Esophagus (tissue), 2 donors: Measurements from ENCODE around the gene NLGN2. TPM values are rescaled to one million over a fixed set of nuclear protein-coding genes. Genes with fewer than 3 reads are reported as not detected.
A peak's percentile ranks its signal among the peaks of the same experiment; 100 is the strongest.

Experiments
- H3K27ac ChIP-seq, 2 donors: one replicate each; pipeline ENCODE4 v1.5.1; 2013; ENCODE audit warnings: low read depth in 2 of 2, mild to moderate bottlenecking in 2 of 2, inconsistent platforms in 1 of 2, low read length in 1 of 2, moderate library complexity in 1 of 2
- H3K27me3 ChIP-seq, 2 donors: one replicate each; pipeline ENCODE4 v1.6.1; 2013; ENCODE audit warnings: low read length in 2 of 2, control low read depth in 1 of 2, mild to moderate bottlenecking in 1 of 2; ENCODE audit not compliant: insufficient read depth in 2 of 2, control insufficient read depth in 1 of 2
- H3K36me3 ChIP-seq, 2 donors: one replicate each; pipeline ENCODE4 v1.6.1; 2013; ENCODE audit warnings: low read length in 1 of 2; ENCODE audit not compliant: control insufficient read depth in 2 of 2, insufficient read depth in 2 of 2
- H3K4me1 ChIP-seq, 2 donors: one replicate each; pipeline ENCODE4 v1.6.1; 2013; ENCODE audit warnings: low read length in 1 of 2; ENCODE audit not compliant: control insufficient read depth in 2 of 2, insufficient read depth in 2 of 2
- H3K4me3 ChIP-seq, 2 donors: one replicate each; pipeline ENCODE4 v1.5.1; 2013; ENCODE audit warnings: low read length in 2 of 2, mild to moderate bottlenecking in 2 of 2, low read depth in 1 of 2, moderate library complexity in 1 of 2
- H3K9me3 ChIP-seq, 2 donors: one replicate each; pipeline ENCODE4 v1.6.1; 2013; ENCODE audit warnings: mild to moderate bottlenecking in 2 of 2, low read depth in 1 of 2, low read length in 1 of 2, moderate library complexity in 1 of 2; ENCODE audit not compliant: control insufficient read depth in 2 of 2, insufficient read depth in 1 of 2
- WGBS, 2 donors: extraction: QIAGEN DNeasy Blood & Tissue Kit; methylation state at CpG; one replicate each; pipeline ENCODE4 v1.1.7; 2013; 5-methylcytosine and 5-hydroxymethylcytosine counted together
- polyA plus RNA-seq, 2 donors: library from polyadenylated mRNA; stranded (reverse); fragments of 200-250 nt; gene quantifications; one replicate each; pipeline ENCODE4 v1.2.3, GENCODE V29; 2013
- donor health status: healthy with polysubstance abuse.
- donor health status: Bipolar disorder and iron deficiency.

Gene NLGN2
- polyA plus RNA-seq, 2 donors: 4.2 to 5.5 TPM

- Histone ChIP-seq H3K36me3 (peaks cover 0 to 2% of the 10 kb centered on the region in 2 donors), H3K27me3 (no peaks in the 10 kb centered on the region), H3K9me3 (no peaks in the 10 kb centered on the region), H3K27ac (peak overlapping the region; percentile 79 to 98), H3K4me1 (peaks cover 2 to 6% of the 10 kb centered on the region in 2 donors), H3K4me3 (peak overlapping the region; percentile 66 to 70)
- 1% methylated on average over 13 of the region's 13 CpGs for WGBS, 2 donors
These were observed 4.0 kb upstream of the NLGN2 start for GRCh38 chr17:7403727-7403976.

DNA sequence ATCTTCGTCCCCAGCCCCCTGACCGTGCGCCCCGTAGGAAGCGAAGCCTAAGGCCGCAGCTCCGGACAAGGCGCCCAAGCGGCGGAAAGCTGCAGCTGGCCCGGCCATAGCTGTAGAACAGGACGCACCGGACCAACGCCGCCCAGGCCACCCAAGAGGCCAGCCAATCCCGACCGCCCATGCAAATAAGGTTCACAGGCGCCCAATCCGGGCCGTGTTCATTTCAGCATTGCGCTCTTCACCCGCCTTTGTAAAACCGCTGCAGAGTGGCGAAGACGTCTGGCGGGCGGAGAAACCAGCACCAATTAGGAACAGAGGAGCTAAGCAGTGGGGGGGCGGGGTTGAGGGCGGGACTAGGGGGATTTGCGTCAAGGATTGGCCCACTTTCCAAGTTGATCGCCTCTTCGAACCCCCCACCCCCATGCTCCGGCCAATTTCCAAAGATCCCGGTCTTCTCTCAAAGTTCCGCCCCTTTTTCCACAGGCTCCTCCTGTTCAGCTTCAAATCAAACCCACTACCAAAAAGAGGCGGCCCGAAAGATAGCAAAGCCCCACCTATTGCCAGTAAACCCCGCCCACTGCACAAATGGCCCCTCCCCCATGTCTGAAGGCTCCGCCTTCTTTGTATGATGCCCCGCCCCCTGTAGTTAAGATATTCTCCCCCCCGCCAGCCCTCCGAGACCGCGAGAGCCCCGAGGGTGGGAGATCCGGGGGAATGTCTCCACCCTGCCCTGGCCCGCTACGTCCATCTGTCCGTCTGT lies 3.5 kb upstream of the NLGN2 start, which contains the start of gene TMEM256:
TMEM256 (minus strand) TSS at position 121 of the 760 bp plus-strand sequence; CDS start at position 108, 13 bp downstream.
- peak within 1 kb of the TSS; percentile 80 to 98 for H3K27ac ChIP-seq
- peak within 1 kb of the TSS; percentile 66 to 70 for H3K4me3 ChIP-seq
- no peaks in the 10 kb centered on the region for H3K27me3 ChIP-seq
- no peaks in the 10 kb centered on the region for H3K9me3 ChIP-seq
- WGBS, 2 donors: 1% methylated on average over 49 of the region's 49 CpGs
- H3K36me3 ChIP-seq: peaks cover 0 to 4% of the 10 kb centered on the region in 2 donors
- peaks cover 2 to 6% of the 10 kb centered on the region in 2 donors for H3K4me1 ChIP-seq

DNA sequence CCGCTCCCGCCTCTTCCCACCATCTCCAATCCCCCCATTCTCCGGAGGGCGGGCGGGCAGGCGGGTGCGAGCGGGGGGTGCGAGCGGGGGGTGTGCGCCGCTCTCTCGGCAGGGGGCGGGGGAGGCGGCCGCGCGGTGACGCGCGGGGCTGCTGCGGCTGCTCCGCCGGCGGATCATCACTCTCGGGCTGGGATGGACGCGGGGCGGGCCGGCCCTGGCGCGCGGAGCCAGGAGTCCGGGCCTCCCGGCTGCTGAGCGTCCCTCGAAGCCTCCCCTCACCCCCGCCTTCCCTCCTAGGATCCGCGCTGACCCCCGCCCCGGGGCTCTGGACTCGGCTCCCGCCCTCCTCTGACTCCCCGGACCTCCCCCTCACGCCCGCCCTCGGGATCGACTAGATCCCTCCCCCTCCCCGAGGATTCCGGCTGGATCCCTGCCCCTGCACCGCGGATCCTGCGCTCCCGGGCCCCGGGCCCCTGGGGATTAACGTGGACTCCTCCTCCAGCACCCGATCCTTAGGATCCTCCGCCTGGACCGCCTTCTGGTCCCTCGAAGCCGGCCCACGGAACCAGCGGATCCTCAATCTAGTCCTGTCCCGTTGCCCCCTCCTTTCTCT lies 2.8 kb upstream of the NLGN2 start:
- Histone ChIP-seq H3K27ac (peak overlapping the region; percentile 80 to 89), H3K27me3 (no peaks in the 10 kb centered on the region), H3K9me3 (no peaks in the 10 kb centered on the region), H3K4me3 (peak overlapping the region; percentile 66 to 70), H3K4me1 (peaks cover 2 to 6% of the 10 kb centered on the region in 2 donors), H3K36me3 (peaks cover 0 to 7% of the 10 kb centered on the region in 2 donors)
- 1 to 2% methylated on average over 39 to 65 of the region's 65 CpGs for WGBS, 2 donors

DNA sequence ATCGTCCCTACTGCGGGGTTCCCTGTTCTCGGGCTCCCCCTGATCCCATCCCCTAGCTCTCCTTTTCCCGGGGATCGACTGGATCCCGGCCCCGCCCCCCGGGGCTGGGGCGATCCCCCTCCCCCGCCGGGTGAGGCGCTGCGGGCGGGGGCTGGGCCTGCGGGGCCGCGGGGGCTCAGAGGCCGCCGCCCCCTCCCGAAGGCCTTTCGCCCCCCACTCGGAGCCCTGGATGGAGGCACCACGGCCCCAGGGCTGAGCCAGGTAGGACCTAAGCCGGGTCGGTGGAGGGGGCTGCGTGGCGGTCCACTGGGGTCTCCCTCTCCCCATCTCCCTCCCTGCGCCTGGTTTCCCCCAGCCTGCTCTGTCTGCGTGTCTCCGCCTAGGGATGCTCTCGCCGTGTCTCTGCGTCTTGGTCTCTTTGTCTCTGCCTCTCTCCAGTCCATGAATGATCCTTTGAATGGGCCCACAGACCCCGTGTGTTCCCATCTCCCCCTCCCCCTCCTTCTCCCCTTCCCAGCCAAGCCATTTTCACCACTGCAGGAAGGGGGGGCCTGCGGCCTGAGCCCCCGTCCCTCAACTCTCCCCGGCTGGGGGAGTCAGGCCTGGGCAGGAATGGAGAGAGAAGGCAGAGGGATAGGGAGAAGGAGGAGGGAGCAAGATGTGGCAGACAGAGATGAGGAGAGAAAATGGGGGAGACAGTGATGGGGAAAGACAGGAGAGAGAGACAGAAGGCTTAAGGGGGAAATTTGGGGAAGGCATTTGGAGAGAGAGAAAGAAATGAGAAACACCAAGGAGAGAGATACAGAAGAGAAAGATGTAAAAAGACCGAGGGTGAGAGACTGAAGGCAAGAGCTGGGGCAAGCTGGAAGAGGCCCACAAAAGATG lies 2.1 kb upstream of the NLGN2 start:
- H3K4me3 ChIP-seq: peak overlapping the region; percentile 66 to 70
- H3K36me3 ChIP-seq: peaks cover 0 to 7% of the 10 kb centered on the region in 2 donors
- H3K27me3 ChIP-seq: no peaks in the 10 kb centered on the region
- H3K4me1 ChIP-seq: peaks cover 2 to 6% of the 10 kb centered on the region in 2 donors
- 10 to 12% methylated on average over 30 to 38 of the region's 38 CpGs for WGBS, 2 donors
- H3K27ac ChIP-seq: peak overlapping the region; percentile 80 to 89
- H3K9me3 ChIP-seq: no peaks in the 10 kb centered on the region

- Histone ChIP-seq H3K27ac (no peak overlapping the region), H3K36me3 (peaks cover 0 to 7% of the 10 kb centered on the region in 2 donors), H3K4me1 (peaks cover 2 to 6% of the 10 kb centered on the region in 2 donors), H3K9me3 (no peaks in the 10 kb centered on the region), H3K4me3 (no peak overlapping the region), H3K27me3 (no peaks in the 10 kb centered on the region)
- 56 to 58% methylated on average over 12 of the region's 12 CpGs for WGBS, 2 donors
These were observed 1.3 kb upstream of the NLGN2 start for GRCh38 chr17:7406235-7406825.

DNA sequence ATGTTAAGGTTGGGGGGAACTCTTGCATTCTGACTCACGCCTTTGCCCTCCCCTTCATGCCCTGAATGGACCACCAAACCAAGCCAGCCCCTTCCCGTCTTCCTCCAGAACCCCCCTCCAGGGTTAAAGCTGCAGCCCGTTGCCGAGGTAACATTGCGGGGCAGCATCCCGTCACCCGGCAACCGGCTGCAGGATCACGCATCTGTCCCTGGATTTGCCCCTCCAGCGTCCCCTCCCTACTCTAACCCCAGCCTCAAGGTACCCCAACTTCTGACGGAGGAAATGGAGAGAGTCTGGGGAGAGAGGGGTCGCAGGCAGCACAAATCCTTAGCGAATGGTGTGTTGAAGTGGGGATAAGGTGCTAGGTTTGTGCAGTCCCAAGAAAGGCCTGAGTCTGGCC lies 563 bp upstream of the NLGN2 start:
- no peaks in the 10 kb centered on the region for H3K27me3 ChIP-seq
- 86 to 89% methylated on average over 13 of the region's 13 CpGs for WGBS, 2 donors
- H3K9me3 ChIP-seq: no peaks in the 10 kb centered on the region
- peaks cover 2 to 6% of the 10 kb centered on the region in 2 donors for H3K4me1 ChIP-seq
- no peak overlapping the region for H3K4me3 ChIP-seq
- H3K27ac ChIP-seq: no peak overlapping the region
- peaks cover 0 to 7% of the 10 kb centered on the region in 2 donors for H3K36me3 ChIP-seq

DNA sequence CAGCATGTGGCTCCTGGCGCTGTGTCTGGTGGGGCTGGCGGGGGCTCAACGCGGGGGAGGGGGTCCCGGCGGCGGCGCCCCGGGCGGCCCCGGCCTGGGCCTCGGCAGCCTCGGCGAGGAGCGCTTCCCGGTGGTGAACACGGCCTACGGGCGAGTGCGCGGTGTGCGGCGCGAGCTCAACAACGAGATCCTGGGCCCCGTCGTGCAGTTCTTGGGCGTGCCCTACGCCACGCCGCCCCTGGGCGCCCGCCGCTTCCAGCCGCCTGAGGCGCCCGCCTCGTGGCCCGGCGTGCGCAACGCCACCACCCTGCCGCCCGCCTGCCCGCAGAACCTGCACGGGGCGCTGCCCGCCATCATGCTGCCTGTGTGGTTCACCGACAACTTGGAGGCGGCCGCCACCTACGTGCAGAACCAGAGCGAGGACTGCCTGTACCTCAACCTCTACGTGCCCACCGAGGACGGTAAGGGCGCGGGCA lies 645 bp downstream of the NLGN2 start:
- Histone ChIP-seq H3K27me3 (no peaks in the 10 kb centered on the region), H3K36me3 (peaks cover 0 to 7% of the 10 kb centered on the region in 2 donors), H3K27ac (no peak overlapping the region), H3K9me3 (no peaks in the 10 kb centered on the region), H3K4me3 (no peak overlapping the region), H3K4me1 (peaks cover 0 to 2% of the 10 kb centered on the region in 2 donors)
- WGBS, 2 donors: 70 to 78% methylated on average over 41 to 58 of the region's 58 CpGs

DNA sequence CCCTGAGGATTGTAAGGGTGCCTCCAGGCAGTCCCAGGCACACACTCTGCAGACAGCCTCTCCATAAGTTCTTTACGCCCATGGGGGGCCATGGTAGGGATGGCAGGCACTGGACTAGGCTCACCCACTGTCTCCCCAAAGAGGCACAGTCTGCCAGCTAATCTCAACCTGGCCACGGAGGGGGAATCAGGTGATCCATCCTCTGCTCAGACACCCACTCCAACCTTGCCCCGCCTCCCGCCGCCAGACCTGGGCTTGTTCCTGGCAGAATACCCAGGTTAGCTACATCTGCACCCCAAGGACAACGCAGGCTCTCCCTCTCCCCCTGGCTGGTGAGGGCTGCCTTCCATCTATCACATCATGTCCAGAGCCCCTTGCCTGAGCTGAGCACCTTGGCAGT lies 1.2 kb downstream of the NLGN2 start:
- Histone ChIP-seq H3K4me1 (peaks cover 0 to 2% of the 10 kb centered on the region in 2 donors), H3K36me3 (peaks cover 0 to 7% of the 10 kb centered on the region in 2 donors), H3K9me3 (no peaks in the 10 kb centered on the region), H3K27ac (no peak overlapping the region), H3K4me3 (no peak overlapping the region), H3K27me3 (no peaks in the 10 kb centered on the region)
- 73 to 75% methylated on average over 6 of the region's 6 CpGs for WGBS, 2 donors

DNA sequence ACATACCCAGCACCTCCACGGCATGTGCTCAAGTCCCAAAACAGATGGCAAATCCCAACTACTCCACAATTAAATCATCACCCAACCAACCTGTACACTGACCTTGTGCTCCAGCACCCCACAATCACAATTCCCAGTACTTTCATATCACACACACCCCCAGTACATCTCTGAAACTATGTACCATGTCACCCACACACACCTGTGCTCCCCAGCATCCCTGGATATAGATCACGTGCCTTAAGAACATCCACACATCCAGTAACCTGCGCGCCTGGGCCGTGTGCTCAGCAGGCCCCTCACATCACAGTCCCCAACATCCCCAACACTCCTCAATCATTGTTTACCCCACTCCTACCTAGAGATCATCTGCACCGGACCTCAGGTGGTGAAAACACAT lies 2.1 kb downstream of the NLGN2 start:
- Histone ChIP-seq H3K27ac (no peak overlapping the region), H3K27me3 (no peaks in the 10 kb centered on the region), H3K36me3 (peaks cover 0 to 7% of the 10 kb centered on the region in 2 donors), H3K4me1 (peaks cover 0 to 2% of the 10 kb centered on the region in 2 donors), H3K9me3 (no peaks in the 10 kb centered on the region), H3K4me3 (no peak overlapping the region)
- WGBS, 2 donors: 90 to 91% methylated on average over 6 of the region's 6 CpGs
